Measurements from ENCODE around the gene ARMC6.

GRCh38 chr19:18995804-18996241 is 37.6 kb upstream of the ARMC6 start:
- TF ChIP-seq, protein P1, sequence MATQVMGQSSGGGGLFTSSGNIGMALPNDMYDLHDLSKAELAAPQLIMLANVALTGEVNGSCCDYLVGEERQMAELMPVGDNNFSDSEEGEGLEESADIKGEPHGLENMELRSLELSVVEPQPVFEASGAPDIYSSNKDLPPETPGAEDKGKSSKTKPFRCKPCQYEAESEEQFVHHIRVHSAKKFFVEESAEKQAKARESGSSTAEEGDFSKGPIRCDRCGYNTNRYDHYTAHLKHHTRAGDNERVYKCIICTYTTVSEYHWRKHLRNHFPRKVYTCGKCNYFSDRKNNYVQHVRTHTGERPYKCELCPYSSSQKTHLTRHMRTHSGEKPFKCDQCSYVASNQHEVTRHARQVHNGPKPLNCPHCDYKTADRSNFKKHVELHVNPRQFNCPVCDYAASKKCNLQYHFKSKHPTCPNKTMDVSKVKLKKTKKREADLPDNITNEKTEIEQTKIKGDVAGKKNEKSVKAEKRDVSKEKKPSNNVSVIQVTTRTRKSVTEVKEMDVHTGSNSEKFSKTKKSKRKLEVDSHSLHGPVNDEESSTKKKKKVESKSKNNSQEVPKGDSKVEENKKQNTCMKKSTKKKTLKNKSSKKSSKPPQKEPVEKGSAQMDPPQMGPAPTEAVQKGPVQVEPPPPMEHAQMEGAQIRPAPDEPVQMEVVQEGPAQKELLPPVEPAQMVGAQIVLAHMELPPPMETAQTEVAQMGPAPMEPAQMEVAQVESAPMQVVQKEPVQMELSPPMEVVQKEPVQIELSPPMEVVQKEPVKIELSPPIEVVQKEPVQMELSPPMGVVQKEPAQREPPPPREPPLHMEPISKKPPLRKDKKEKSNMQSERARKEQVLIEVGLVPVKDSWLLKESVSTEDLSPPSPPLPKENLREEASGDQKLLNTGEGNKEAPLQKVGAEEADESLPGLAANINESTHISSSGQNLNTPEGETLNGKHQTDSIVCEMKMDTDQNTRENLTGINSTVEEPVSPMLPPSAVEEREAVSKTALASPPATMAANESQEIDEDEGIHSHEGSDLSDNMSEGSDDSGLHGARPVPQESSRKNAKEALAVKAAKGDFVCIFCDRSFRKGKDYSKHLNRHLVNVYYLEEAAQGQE (IDR thresholded peaks at IDR 0.05; ENCODE audit: low read depth), result no peak
- TF ChIP-seq CREB1 (IDR thresholded peaks at IDR 0.05; ENCODE audit: low read depth) (no peak), TCF12 (IDR thresholded peaks at IDR 0.05; ENCODE audit: low read depth) (no peak), EP300 (IDR thresholded peaks at IDR 0.05; ENCODE audit: borderline replicate concordance) (no peak), MAX (IDR thresholded peaks at IDR 0.05) (no peak), TAF1 (IDR thresholded peaks at IDR 0.05; ENCODE audit: low read depth) (no peak), RAD21 (IDR thresholded peaks at IDR 0.05; ENCODE audit: low read depth) (peak; percentile 46), TEAD4 (IDR thresholded peaks at IDR 0.05) (no peak), NFIC (IDR thresholded peaks at IDR 0.05) (no peak), ZBTB7A (IDR thresholded peaks at IDR 0.05; ENCODE audit: low read depth) (no peak)
- TF ChIP-seq, protein P2, sequence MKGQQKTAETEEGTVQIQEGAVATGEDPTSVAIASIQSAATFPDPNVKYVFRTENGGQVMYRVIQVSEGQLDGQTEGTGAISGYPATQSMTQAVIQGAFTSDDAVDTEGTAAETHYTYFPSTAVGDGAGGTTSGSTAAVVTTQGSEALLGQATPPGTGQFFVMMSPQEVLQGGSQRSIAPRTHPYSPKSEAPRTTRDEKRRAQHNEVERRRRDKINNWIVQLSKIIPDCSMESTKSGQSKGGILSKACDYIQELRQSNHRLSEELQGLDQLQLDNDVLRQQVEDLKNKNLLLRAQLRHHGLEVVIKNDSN (IDR thresholded peaks at IDR 0.05), result no peak
